GM18907 (cell line): ENCODE data around the gene PON3.

Experiments
- ATAC-seq: cut with Tn5 transposase; IDR thresholded peaks from one replicate; pipeline ENCODE4 v1.9.1; 2021; ENCODE audit warnings: mild to moderate bottlenecking, moderate library complexity; ENCODE audit not compliant: unreplicated experiment

The PON3 gene

DNA sequence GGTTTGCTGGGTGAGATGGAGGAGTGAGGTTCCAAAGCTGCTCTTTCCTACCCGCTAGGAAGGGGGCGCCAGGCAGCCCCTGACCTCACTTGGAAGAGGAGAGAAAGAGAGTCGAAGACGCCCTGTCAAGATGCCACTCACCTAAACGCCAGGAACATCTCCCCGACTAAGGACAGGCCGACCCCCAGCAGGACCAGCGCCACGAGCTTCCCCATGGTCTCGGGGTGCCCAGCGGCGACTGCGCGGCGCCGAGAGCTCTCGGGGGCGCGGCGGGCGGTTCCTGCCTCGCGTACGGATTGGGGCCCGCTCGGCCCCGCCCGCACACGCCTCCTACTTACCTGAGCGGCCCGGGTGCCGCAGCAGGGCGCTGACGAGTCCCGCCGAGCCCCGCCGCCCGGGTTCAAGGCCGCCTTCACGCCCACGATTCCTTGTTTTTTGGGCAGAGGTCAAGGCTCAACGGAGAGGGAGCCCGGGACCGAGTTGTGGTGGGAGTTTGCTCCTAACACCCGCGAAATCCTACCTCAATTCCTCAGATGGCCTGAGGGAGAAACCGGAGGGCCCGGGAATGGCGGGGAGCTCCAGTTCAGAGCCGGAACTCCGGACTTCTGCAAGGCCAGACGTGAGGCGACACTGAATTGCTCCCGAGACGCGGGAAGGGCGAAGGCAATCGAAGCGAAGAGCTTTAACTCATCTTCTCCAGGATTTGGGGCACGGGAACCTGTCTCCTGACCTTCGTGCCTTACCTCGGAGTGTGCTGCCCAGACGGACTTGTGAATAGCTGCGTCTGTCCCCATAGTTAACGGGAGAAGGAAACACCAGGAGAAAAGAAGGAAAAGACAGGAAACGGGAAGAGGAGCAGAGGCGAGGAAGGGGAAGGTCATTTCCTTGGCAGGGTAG is at the start of gene PON3:
Gene PON3, minus strand, starts transcription at position 240 of the 897 bp plus-strand sequence. Its CDS starts 25 bp downstream, at position 215.
- ATAC-seq, result peak; percentile 60

DNA sequence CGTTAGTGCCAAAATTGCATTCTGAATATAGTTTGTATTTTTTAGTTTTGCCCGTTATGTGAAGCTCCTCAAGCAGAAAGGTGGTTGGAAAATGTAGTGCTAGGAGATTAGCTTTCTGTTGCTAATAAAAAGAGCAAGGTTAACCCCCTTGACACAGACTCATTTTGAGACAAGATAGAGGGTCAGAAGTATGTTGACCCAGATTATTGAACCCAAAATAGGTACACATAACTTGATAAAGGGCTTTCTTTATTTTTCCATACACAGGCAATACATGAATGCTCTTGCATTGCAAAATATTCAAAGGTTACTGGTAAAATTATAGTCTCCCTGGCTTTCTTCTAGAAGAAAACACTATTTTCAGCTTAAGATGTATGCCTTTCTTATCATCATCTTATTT is 48.6 kb upstream of the PON3 start:
- no peak for ATAC-seq

DNA sequence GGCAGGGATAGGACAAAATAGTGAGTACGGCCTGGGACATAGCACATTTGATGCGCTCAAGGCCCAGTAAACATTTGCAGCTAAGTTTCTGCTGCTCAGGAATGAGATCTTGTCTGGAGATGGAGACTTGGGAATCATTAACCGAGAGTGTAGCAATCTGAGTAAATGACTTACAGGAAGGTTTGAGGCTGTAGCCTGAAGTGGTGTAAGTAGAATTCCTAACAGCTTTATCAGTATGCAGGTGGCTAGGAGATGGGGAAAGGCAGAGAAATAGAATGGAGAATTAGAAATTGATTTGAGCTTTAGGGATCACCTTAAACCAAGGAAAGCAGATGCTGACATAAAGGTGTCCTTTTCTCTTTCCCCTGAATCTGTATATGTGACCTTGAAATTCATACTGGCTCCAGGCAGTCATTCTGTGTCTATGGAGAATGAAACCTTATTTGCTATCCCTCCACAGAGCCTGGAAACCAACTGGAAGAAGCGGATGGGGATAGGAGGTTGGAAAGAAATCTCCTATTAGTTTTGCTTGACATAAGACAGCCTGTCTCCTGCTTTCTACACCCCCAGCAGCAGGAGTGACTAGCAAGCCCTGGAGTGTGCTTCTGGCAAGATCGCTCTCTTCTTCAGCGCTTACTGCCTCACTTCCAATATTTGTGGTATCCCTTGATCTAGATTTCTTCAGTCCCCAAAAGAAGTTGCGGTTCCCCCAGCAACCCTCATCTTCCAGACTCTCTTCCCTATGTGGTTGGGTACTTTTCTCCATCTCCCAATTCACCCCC is 45.1 kb upstream of the PON3 start:
- ATAC-seq, result no peak

DNA sequence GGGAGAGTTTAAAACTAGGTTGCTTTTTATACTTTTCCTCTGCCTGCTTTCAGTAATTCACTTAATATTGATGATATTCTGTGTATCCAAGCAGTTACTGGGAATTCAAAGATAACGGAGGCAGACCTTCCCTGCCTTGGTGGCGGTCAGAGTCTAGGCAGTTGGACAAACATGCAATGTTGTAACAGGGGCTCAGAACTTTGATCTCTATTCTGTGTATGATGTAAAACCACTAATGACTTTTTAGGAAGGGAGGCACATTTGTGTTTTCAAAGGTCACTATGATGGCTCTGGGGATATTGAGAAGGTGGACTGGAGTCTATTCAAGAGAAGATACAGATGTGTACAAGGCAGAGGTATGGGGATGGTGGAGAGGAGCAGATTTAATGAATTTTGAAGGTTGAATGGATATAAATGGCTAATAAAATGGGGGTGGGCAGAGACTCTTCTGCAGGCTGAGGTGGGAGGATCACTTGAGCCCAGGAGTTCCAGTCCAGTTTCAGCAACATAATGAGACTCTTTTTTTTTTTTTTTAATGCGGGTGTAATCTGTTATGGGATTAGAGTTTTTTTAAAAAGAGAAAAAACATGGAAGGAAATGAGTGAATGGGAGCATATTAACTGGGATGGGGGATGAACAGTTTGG is 44.3 kb upstream of the PON3 start:
- no peak for ATAC-seq

DNA sequence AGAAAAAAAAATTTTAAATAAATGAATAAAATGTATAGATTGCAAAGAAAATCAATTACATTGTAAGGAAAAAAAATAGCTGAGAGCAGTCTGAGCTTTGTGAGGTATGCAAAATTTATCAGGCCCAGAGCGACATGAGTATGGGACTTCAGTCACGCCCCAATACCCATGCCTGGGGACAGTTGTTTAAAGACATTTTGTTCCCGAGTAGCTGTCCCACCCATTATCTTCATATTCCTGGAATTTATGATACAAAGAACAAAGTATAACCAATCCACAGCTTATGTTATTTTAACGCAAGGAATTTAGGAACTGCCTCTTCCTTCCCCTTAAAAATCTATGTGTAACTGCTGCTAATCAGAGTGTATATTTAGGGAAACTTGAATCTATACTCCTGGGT is 40.2 kb upstream of the PON3 start:
- no peak for ATAC-seq

DNA sequence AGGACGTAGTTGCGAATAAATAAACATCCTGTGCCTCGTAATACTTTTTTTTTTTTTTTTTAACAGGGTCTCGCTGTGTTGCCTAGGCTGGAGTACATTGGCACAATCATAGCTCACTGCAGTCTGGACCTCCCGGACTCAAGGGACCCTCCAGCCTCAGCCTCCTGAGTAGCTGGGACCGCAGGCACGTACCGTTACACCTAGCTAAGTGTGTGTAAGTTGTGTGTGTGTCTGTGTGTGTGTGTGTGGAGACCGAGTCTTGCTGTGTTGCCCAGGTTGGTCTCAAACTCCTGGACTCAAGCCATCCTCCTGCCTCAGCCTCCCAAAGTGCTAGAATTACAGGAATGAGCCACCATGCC is 39.2 kb upstream of the PON3 start:
- ATAC-seq, result peak; percentile 2

DNA sequence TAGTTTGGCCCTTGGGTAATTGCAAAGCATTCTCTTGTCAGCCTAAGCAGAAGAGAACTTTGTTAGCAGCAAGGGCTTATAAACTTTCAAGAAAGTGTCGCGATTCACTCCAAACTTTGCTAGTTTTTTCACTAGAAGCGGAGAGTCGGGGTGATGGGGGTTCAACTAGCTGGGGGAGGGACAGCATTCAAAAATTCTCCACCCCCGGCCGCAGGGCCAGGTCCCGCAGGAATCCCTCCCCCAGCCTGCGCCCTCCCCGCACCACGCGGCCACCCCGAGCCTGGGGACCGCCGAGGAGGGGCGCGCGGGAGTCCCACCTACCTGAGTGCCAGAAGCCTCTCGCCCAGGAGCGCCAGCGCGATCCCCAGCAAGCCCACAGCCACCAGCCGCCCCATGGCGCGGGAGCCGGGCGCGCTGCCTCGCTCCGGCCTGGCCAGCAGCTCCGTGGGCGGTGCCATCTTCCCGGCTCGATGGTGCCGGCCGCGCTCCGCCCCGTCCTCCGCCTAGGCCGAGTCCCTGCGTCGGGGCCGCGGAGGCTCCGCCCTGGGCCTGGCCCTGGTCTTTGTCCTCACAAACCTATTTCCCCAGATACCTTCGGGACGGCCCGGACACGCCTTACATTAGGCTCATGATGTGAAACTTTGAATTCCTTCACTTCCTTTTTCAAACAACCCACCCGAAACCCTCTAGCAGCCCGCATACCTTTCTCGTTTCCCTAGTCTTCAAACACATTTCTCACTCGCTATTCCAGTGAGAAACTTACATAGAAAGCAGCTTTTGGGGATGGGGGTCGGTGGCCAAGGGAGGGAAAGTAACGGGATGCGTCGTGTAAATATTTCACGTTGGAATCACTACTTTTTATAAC is 38.6 kb upstream of the PON3 start, which contains the start of gene PON2:
Gene PON2, minus strand, starts transcription at position 472 of the 865 bp plus-strand sequence. Its CDS starts 77 bp downstream, at position 395.
- ATAC-seq, result peak; percentile 99

DNA sequence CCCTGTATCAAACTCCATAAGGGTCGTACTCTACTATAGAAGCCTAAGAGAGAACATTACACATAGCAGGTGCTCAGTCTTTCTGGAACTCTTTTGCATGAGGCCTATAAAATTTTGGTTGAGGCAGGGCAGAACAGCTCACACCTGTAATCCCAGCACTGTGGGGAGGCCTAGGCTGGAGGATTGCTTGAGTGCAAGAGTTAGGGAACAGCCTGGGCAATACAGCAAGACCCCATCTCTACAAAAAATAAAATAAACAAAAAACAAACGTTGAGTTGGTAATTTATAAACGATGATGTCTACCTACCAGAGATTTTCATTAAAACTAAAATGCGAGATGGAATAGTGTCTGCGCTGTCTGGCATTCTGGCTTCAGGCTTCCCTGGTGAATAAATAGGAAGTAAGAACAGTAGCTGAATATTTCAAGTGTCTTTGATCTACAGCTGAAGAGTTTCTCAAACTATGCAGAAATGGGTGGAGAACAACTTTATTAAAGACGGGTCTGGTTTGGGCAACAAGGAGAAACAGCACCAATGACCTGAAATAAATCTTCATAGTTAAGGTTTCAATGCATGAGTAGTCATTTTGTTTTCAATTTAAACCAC is 37.9 kb upstream of the PON3 start:
- ATAC-seq, result no peak

DNA sequence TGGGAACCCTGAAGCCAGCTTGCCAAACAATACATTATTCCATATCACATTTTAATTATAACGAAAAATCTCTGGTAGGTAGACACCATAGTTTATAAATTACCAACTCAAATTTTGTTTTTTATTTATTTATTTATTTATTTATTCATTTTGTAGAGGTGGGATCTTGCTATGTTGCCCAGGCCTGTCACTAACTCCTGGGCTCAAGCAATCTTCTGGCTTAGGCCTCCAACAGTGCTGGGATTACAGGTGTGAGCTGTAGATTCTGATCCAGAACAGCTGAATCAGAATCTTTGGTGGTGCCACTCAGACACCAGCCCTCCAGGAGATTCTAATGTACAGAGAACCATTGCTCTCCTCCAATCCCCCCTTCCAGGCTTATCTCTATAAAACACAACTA is 37.0 kb upstream of the PON3 start:
- ATAC-seq, result no peak

DNA sequence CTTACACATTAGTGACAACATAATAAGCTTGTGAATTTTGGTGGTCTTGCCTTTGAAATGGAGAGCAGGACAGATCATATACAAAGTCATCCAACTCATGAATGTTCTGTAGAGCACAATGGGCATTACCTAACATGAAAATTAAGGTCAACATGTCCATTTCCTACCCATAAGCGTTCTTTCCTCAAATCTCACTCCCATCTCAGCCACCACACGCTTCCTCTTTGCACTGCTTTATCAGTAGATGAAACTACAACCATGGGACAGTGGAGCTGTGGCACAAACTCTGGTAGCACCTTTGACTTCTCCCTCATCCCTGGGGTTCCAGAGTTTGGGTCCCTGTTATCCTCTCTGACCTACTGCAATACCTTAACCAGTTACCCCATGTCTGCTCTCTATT is 36.4 kb upstream of the PON3 start:
- ATAC-seq, result no peak

DNA sequence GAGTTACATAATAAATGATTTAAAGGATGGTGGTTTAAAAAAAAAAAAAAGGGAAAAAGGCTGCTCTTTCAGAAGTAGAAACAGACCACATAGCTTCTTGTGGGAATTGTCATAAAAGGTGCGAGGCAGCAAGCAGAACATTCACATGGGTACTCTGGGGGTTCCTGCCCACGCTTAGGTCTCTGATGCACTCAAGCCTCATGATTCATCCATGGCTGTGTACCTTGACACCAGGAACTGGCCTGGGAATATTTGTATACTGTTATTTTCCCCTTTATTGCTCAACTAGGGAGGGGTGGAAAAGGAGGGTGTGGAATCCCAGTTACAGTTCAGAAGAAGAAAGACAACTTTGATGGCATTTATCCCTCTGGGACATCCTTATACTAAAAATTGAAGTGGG is 34.7 kb upstream of the PON3 start:
- no peak for ATAC-seq

DNA sequence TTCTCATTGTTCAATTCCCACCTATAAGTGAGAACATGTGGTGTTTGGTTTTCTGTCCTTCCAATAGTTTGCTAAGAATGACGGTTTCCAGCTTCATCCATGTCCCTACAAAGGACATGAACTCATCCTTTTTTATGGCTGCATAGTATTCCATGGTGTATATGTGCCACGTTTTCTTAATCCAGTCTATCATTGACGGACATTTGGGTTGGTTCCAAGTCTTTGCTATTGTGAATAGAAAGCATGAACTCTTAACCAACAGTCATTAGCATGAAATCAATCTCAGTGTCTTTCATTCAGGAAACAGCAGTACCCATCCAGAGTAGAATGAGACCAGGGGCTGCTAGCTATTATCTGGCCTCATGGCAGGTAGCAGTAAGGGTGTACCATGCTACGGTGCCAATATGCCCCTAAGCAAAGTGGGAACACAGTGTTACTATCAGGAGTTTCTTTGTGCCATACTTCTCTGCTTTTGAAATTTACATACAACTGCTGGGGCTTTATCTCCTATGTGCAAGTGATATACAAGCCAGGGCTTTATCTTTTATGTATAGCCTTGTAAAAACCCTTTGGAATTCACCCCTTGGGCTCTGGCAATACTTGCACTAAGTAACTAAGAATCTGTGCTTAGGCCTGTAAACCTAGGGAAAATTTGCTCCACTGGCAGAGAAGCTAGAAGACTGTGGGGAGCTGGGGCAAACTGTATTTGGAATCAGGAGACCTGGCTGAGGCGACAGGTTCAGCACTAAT is 33.2 kb upstream of the PON3 start:
- no peak for ATAC-seq

DNA sequence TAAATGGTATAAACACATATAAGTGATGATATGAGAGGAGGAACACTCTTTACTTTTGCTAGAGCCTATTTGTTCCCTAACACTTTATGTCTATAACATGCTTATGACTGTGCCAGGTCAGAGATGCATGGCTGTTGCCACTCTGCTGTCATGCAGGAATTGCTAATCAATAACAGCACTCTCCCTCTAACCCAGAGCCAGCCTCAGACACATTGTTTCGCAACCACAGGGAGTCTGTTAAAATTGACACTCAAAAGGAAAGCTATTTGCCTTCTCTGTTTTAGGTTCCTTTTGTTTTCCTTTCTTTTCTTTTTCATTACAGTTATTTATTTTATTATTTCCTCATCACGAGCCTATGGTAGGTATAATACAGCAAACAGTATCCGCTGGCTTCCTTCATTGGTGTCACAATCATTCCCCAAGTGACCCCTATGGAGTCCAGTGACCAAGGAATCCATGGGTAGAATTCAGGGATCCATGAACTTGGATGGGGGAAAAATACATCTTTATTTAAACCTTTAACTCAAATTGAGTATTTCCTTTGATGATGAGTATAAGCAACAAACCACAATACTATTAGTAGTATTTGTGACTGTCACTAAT is 31.8 kb upstream of the PON3 start:
- ATAC-seq, result no peak

DNA sequence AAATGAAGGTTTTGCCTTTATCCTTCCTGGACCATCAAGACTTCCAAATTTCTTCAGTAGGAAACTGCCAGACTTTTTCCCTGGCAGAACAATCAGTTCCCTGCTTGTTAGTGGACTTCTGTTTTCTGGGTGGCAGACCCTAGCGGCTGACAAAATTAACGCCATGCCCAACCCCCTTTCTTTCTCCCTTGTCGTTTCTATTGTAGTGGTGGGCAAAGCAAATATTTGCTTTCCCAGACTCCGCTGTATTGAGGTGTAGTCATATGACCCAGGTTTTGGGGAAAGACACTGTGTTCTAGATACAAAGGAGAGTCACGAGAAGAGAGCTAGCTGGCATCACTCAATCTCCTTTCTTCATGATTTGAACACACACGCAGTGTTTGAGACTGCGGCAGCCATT is 31.0 kb upstream of the PON3 start:
- no peak for ATAC-seq

DNA sequence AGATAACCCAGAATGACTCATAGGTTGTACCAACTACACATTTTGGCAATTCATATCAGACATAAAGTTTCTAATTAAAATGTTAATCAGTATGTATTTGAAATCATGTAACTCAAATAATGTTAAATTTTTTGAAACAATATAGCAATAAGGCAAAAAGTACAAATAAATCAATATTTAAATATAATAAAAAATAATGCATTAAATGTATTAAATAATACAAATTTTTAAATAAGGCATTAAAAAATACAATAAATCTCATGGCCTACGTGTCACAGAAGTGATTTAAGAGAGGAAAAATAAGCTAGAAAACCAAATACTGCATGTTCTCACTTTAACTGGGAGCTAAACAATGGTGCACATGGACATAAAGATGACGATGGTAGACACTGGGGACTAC is 29.5 kb upstream of the PON3 start:
- ATAC-seq, result no peak

DNA sequence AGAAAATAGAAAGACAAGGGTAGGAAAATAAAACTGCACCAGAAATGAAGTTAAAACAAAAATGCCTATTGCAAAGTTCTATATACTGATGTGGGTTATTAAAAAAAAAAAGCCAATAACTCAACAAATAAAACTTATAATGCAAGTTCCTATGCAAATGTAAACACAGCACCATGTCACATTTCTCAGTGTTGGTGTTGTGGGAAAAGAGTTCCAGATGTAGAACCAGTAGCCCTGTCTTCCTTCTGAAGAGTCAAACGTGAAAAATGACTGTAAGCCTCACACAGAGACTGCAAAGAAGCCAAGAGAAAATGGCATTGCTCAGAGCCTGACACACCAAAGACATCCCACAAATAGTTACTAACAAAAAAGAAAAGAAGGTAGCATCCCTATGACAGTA is 28.5 kb upstream of the PON3 start:
- no peak for ATAC-seq

DNA sequence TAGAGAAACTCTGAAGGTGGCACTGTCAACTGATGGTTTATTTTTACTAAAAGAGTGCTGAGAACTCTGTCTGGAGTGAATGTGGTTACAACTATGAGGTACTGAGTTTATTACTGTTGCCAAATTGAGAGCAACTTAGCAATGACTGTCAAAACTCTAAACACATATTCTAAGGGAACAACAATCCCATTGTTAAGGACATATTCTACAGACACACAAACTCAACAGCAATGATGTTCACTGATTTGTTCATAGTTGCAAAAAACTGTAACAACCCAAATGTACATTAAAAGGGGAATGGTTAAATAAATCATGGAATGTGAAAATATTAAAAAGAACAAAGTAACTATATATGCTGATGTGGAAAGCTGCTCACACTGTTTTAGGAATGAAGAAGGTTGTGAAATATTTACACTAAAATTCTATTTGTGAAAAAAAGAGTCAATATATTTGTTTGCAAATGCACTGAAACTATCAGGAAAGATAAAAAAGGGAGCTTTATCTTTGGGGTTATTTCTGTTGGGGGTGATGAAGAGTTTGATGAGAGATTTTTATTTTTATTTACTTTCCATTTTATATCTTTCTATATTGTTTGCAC is 25.8 kb upstream of the PON3 start:
- ATAC-seq, result peak; percentile 59

DNA sequence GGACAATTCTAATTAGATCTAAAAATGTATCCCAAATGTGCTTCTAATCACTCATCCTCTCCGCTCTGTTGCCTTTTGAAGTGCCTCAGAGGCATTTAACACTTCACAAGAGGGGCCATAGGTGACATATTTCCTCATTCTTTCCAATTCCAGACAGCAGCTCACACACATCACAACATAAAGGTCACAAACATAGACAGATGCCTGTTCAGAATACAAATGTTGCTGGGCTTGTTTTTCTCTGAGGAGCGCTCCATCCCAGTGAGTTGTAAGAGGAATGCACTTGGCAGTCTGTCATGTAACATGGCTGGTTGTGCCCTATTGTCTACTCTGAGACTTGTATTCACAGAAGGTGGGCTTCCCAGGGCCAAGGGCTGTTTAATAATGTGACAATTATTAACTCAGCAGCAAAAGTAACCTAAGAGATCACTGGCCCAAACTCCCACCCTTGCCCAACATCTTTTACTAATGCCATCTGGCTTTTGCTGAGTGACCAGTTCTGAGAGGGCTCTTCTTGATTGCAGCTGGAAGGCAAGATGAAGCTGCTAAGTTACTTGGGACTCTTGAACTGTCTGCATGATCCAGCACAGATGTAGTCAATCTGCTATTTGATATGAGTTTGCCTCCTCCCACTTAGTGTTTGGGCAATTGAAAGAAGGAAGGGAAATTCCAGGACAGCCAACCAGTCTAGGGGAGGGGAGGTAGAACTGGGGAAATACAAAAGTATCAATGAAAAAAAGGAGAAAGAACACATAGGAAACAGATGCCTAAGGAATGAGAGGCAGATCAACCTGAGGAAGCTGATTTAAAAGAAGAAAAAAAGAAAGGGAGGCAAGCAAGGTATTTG is 25.0 kb upstream of the PON3 start:
- peak; percentile 62 for ATAC-seq
